B cell (primary cell): ENCODE measurements around the gene MEGF8. TPM values are rescaled to one million over a fixed set of nuclear protein-coding genes. Genes with fewer than 3 reads are reported as not detected.

ENCODE experiments used
- ATAC-seq: fragments of 200-7000 bp; cut with Tn5 transposase; one replicate; pipeline ENCODE4 v1.10.0; 2021; ENCODE audit warnings: low read depth, mild to moderate bottlenecking, moderate number of reproducible peaks, moderate library complexity
- CTCF ChIA-PET: fragments of 350-600 bp; sonication (Branson Sonifier 250); formaldehyde crosslinking; loops from one replicate; lab custom pipeline; 2021; ENCODE audit warnings: antibody characterized with exemption, inconsistent platforms; lab: Charles Lee
- POLR2A ChIA-PET: fragments of 350-600 bp; sonication (Branson Sonifier 250); formaldehyde crosslinking; loops from one replicate; lab custom pipeline; 2021; ENCODE audit warnings: antibody characterized with exemption; lab: Charles Lee
- DNase-seq: peaks from one replicate; pipeline ENCODE4 v3.0.0; 2013
- H2AFZ ChIP-seq: 2 replicates; pipeline ENCODE4 v1.6.1; 2012; ENCODE audit warnings: mild to moderate bottlenecking, low read depth, low read length; ENCODE audit not compliant: insufficient read depth, poor library complexity, severe bottlenecking
- H3K27ac ChIP-seq, 2 donors: 1 replicate in 1 of 2; 2 replicates in 1 of 2; pipeline ENCODE4 v1.5.1; 2012 to 2013; ENCODE audit warnings: low read length in 2 of 2, mild to moderate bottlenecking in 2 of 2, moderate library complexity in 1 of 2
- H3K27me3 ChIP-seq, 4 experiments: fragments of 200-600 bp in 1 of 4; sonication (generic) in 1 of 4; replicated peaks in 1 of 4; 1 replicate in 2 of 4; 2 replicates in 2 of 4; pipeline versions ENCODE4 v1.6.1 to v1.7.0; 2013 to 2016; ENCODE audit warnings: low read length in 3 of 4, mild to moderate bottlenecking in 2 of 4, mixed read lengths in 1 of 4, moderate library complexity in 1 of 4; ENCODE audit not compliant: insufficient read depth in 4 of 4, control insufficient read depth in 3 of 4; ENCODE audit errors: control extremely low read depth in 1 of 4
- H3K36me3 ChIP-seq, 2 experiments: replicated peaks in 1 of 2; 1 replicate in 1 of 2; 2 replicates in 1 of 2; pipeline versions ENCODE4 v1.6.1 to v1.7.1; 2013; ENCODE audit warnings: low read length in 1 of 2; ENCODE audit not compliant: insufficient read depth in 2 of 2, control insufficient read depth in 1 of 2; ENCODE audit errors: control extremely low read depth in 1 of 2, extremely low read depth in 1 of 2
- H3K4me1 ChIP-seq, 2 donors: fragments of 200-600 bp in 1 of 2; sonication (generic) in 1 of 2; 1 replicate in 1 of 2; 2 replicates in 1 of 2; pipeline versions ENCODE4 v1.5.1 to v1.6.1; 2013 to 2017; ENCODE audit warnings: low read length in 2 of 2; ENCODE audit not compliant: control insufficient read depth in 2 of 2, insufficient read depth in 2 of 2
- H3K4me2 ChIP-seq: replicated peaks from 2 replicates; pipeline ENCODE3; 2012; ENCODE audit warnings: mild to moderate bottlenecking, low read depth, low read length; ENCODE audit not compliant: poor library complexity, severe bottlenecking
- H3K4me3 ChIP-seq, 5 experiments: fragments of 200-600 bp in 1 of 5; sonication (generic) in 1 of 5; 1 replicate in 3 of 5; 2 replicates in 2 of 5; pipeline versions ENCODE4 v1.5.1 to v1.7.0; 2011 to 2016; ENCODE audit warnings: low read length in 4 of 5, mild to moderate bottlenecking in 4 of 5, low read depth in 2 of 5, control low read depth in 1 of 5, moderate library complexity in 1 of 5; ENCODE audit not compliant: insufficient read depth in 1 of 5; ENCODE audit errors: control extremely low read depth in 1 of 5, extremely low read depth in 1 of 5
- H3K79me2 ChIP-seq: fragments of 200-600 bp; sonication (generic); one replicate; pipeline ENCODE4 v1.6.0; 2016; ENCODE audit warnings: low read length; ENCODE audit not compliant: control insufficient read depth, insufficient read depth
- H3K9ac ChIP-seq: fragments of 200-600 bp; sonication (generic); 2 replicates; pipeline ENCODE4 v1.6.1; 2017; ENCODE audit warnings: mild to moderate bottlenecking, low read length, moderate library complexity
- H3K9me3 ChIP-seq, 3 donors: one replicate each; pipeline versions ENCODE4 v1.6.1 to v1.7.1; 2013; ENCODE audit warnings: low read length in 2 of 3; ENCODE audit not compliant: control insufficient read depth in 2 of 3, insufficient read depth in 1 of 3; ENCODE audit errors: control extremely low read depth in 1 of 3
- H4K20me1 ChIP-seq: 2 replicates; pipeline ENCODE4 v1.6.0; 2012; ENCODE audit warnings: mild to moderate bottlenecking, low read length; ENCODE audit not compliant: insufficient read depth, control insufficient read depth, poor library complexity, severe bottlenecking
- H3K27ac Mint-ChIP-seq: one replicate; pipeline ENCODE4 v1.8.0; 2021; ENCODE audit warnings: mixed read lengths
- H3K27me3 Mint-ChIP-seq: one replicate; pipeline ENCODE4 v1.8.0; 2021; ENCODE audit warnings: mixed read lengths
- H3K4me1 Mint-ChIP-seq: one replicate; pipeline ENCODE4 v1.8.0; 2021; ENCODE audit warnings: mixed read lengths
- H3K4me3 Mint-ChIP-seq: one replicate; pipeline ENCODE4 v1.8.0; 2021; ENCODE audit warnings: mixed read lengths
- H3K9me3 Mint-ChIP-seq: one replicate; pipeline ENCODE4 v1.8.0; 2022; ENCODE audit warnings: mixed read lengths; ENCODE audit not compliant: insufficient read depth
- CTCF ChIP-seq: fragments of 200-600 bp; IDR thresholded peaks from one replicate; pipeline ENCODE4 v1.8.0; 2022; ENCODE audit warnings: antibody characterized with exemption, mild to moderate bottlenecking
- EZH2 ChIP-seq: IDR thresholded peaks from 2 replicates; pipeline ENCODE4 v1.6.1; 2012; ENCODE audit warnings: borderline replicate concordance, low read depth, mild to moderate bottlenecking, moderate library complexity, low read length; ENCODE audit not compliant: insufficient read depth, poor library complexity, severe bottlenecking
- WGBS: methylation state at CpG from one replicate; pipeline ENCODE4 v1.1.5; 2013; ENCODE audit warnings: missing lambda C conversion rate; ENCODE audit not compliant: insufficient coverage; 5-methylcytosine and 5-hydroxymethylcytosine counted together
- intact Hi-C: fragments of 100-400 bp; cut with micrococcal nuclease; formaldehyde crosslinking; loops from one replicate; pipeline ENCODE4 v1.10.0; 2022
- polyA plus RNA-seq: library from polyadenylated mRNA; depleted of rRNA; stranded (reverse); fragments of >200 nt; gene quantifications from 2 replicates; pipeline ENCODE4 v1.2.3, GENCODE V29; 2012
- total RNA-seq, 2 donors: library from RNA; stranded (reverse); fragments of 120-200 nt in 1 of 2; gene quantifications; 1 replicate in 1 of 2; 2 replicates in 1 of 2; pipeline versions ENCODE4 v1.2.3 to v1.2.4, GENCODE V29; 2013 to 2022

The MEGF8 gene
- total and polyA plus RNA-seq, 2 donors (not counting 1 experiment from before 2014, with no cell fraction given): 8.2 to 26.5 TPM

GRCh38 chr19:42353341-42354015 lies 28.0 kb downstream of the MEGF8 start:
- DNase-seq: no peak
- Histone ChIP-seq H3K27me3 (no peaks in the 10 kb centered on the region), H4K20me1 (no peaks in the 10 kb centered on the region), H3K4me3 (no peak overlapping the region), H3K36me3 (peaks cover 0 to 11% of the 10 kb centered on the region in 2 experiments), H3K79me2 (no peaks in the 10 kb centered on the region), H2AFZ (no peak overlapping the region), H3K4me1 (peaks cover 0 to 16% of the 10 kb centered on the region in 2 donors), H3K9ac (no peak overlapping the region), H3K27ac (peak overlapping the region; percentile 12 to 59), H3K4me2 (no peak overlapping the region), H3K9me3 (no peaks in the 10 kb centered on the region)
- Mint-ChIP-seq H3K4me1 (peaks cover 3% of the 10 kb centered on the region), H3K27ac (peak overlapping the region; percentile 59), H3K9me3 (no peaks in the 10 kb centered on the region), H3K27me3 (no peaks in the 10 kb centered on the region), H3K4me3 (no peak overlapping the region)
- intact Hi-C loops: no loop called here
- TF ChIP-seq EZH2 (no peak), CTCF (no peak)
- ATAC-seq: no peak
- POLR2A ChIA-PET: no interaction called here
- WGBS: 97% methylated on average over 28 of the region's 29 CpGs
- CTCF ChIA-PET: no interaction called here

GRCh38 chr19:42355896-42356295 lies 30.5 kb downstream of the MEGF8 start:
- Histone ChIP-seq H3K4me2 (no peak overlapping the region), H3K4me3 (no peak overlapping the region), H3K36me3 (peaks cover 0 to 11% of the 10 kb centered on the region in 2 experiments), H3K4me1 (peaks cover 0 to 16% of the 10 kb centered on the region in 2 donors), H4K20me1 (no peaks in the 10 kb centered on the region), H3K9ac (no peak overlapping the region), H3K79me2 (no peaks in the 10 kb centered on the region), H3K27ac (no peak overlapping the region), H3K27me3 (no peaks in the 10 kb centered on the region), H2AFZ (no peak overlapping the region), H3K9me3 (no peaks in the 10 kb centered on the region)
- Mint-ChIP-seq H3K4me1 (peaks cover 3% of the 10 kb centered on the region), H3K4me3 (no peak overlapping the region), H3K9me3 (no peaks in the 10 kb centered on the region), H3K27me3 (no peaks in the 10 kb centered on the region), H3K27ac (no peak overlapping the region)
- TF ChIP-seq CTCF (no peak), EZH2 (no peak)
- intact Hi-C loops: no loop called here
- WGBS: 93% methylated on average over 8 of the region's 12 CpGs
- POLR2A ChIA-PET: no interaction called here
- DNase-seq: no peak
- no peak for ATAC-seq
- CTCF ChIA-PET: interaction anchor here (0.9 to 2.2 kb wide), 2 partner anchors 45 to 82 kb away, joined by 3 to 8 read pairs; no protein-coding TSS in a partner anchor
